Gastroesophageal sphincter (tissue), 4 donors: ENCODE measurements around the gene ZNF346. TPM values are rescaled to one million over a fixed set of nuclear protein-coding genes. Genes with fewer than 3 reads are reported as not detected.

ENCODE experiments used
- ATAC-seq: fragments of 150-250 bp; one replicate; pipeline ENCODE4 v1.9.1; 2016; ENCODE audit warnings: mild to moderate bottlenecking, moderate library complexity
- H3K27ac ChIP-seq, 4 donors: fragments of 200-600 bp; sonication (generic) in 3 of 4; 1 replicate in 3 of 4; 2 replicates in 1 of 4; pipeline ENCODE4 v1.5.1; 2016 to 2019
- H3K27me3 ChIP-seq: fragments of 200-600 bp; sonication (generic); one replicate; pipeline ENCODE4 v1.5.1; 2019
- H3K36me3 ChIP-seq, 2 donors: fragments of 200-600 bp; sonication (generic); one replicate each; pipeline ENCODE4 v1.5.1; 2019; ENCODE audit warnings: control low read depth in 1 of 2
- H3K4me1 ChIP-seq, 3 donors: fragments of 200-600 bp; sonication (generic); 1 replicate in 2 of 3; 2 replicates in 1 of 3; pipeline ENCODE4 v1.5.1; 2016 to 2019; ENCODE audit warnings: control low read depth in 2 of 3
- H3K4me3 ChIP-seq, 2 donors: fragments of 200-600 bp; sonication (generic); one replicate each; pipeline ENCODE4 v1.5.1; 2019; ENCODE audit warnings: mild to moderate bottlenecking in 1 of 2, moderate library complexity in 1 of 2
- H3K9me3 ChIP-seq, 3 donors: fragments of 200-600 bp; sonication (generic); one replicate each; pipeline ENCODE4 v1.5.1; 2017 to 2019; ENCODE audit warnings: control low read depth in 2 of 3
- EP300 ChIP-seq: sonication (generic); formaldehyde crosslinking; IDR thresholded peaks from one replicate; pipeline ENCODE4 v1.6.1; 2017; ENCODE audit warnings: antibody characterized with exemption, mild to moderate bottlenecking
- POLR2A ChIP-seq, 2 donors: fragments of 450-650 bp; IDR thresholded peaks; one replicate each; pipeline ENCODE4 v1.6.1; 2017; ENCODE audit warnings: antibody characterized with exemption in 2 of 2, mild to moderate bottlenecking in 2 of 2, moderate library complexity in 1 of 2
- POLR2AphosphoS5 ChIP-seq: sonication (generic); formaldehyde crosslinking; IDR thresholded peaks from one replicate; pipeline ENCODE4 v1.6.1; 2017; ENCODE audit warnings: antibody characterized with exemption
- WGBS, 2 donors: methylation state at CpG; one replicate each; pipeline ENCODE4 v1.1.5; 2018; ENCODE audit warnings: low coverage in 1 of 2; 5-methylcytosine and 5-hydroxymethylcytosine counted together
- total RNA-seq, 4 donors: library from RNA; depleted of rRNA; stranded (reverse); fragments of >200 nt; gene quantifications; one replicate each; pipeline ENCODE4 v1.1.0, GENCODE V29; 2016
- TF ChIP-seq, protein P1 (sequence below), 4 experiments: fragments of 200-600 bp in 2 of 4; fragments of 450-650 bp in 2 of 4; sonication (generic) in 1 of 4; IDR thresholded peaks; one replicate each; pipeline ENCODE4 v1.5.1; 2017 to 2019; ENCODE audit warnings: antibody characterized with exemption in 4 of 4, mild to moderate bottlenecking in 2 of 4, moderate library complexity in 2 of 4

ZNF346 gene
- total RNA-seq, 4 donors from 2014 or later: 12.9 to 16.9 (median 14.2) TPM

DNA sequence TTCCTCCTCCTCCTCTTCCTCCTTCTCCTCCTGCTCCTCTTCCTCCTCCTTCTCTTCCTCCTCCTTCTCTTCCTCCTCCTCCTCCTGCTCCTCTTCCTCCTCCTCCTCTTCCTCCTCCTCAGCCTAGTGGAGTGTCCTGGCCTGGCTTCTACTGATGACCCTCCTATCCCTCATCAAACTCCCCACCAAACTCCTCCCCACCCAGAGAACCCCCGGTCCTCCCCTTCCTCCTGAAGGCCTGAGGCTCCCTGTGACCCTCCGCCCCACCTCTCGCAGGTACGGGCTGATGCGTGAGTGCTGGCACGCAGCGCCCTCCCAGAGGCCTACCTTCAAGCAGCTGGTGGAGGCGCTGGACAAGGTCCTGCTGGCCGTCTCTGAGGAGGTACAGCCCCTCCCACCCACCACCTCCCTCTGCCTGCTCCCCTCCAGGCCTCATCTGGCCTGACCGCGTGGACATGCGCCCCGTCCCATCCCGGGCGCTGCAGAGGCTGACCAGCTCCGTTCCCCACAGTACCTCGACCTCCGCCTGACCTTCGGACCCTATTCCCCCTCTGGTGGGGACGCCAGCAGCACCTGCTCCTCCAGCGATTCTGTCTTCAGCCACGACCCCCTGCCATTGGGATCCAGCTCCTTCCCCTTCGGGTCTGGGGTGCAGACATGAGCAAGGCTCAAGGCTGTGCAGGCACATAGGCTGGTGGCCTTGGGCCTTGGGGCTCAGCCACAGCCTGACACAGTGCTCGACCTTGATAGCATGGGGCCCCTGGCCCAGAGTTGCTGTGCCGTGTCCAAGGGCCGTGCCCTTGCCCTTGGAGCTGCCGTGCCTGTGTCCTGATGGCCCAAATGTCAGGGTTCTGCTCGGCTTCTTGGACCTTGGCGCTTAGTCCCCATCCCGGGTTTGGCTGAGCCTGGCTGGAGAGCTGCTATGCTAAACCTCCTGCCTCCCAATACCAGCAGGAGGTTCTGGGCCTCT is 74.8 kb downstream of the ZNF346 start:
- no peak for ATAC-seq
- Histone ChIP-seq H3K9me3 (no peaks in the 10 kb centered on the region), H3K27me3 (peaks cover 18% of the 10 kb centered on the region), H3K4me1 (peaks cover 0 to 32% (median 12%) of the 10 kb centered on the region in 3 donors), H3K27ac (no peak overlapping the region), H3K36me3 (no peaks in the 10 kb centered on the region), H3K4me3 (no peak overlapping the region)
- TF ChIP-seq EP300: no peak
- TF ChIP-seq POLR2A (IDR thresholded peaks at IDR 0.05): no peak
- TF ChIP-seq, protein P1, sequence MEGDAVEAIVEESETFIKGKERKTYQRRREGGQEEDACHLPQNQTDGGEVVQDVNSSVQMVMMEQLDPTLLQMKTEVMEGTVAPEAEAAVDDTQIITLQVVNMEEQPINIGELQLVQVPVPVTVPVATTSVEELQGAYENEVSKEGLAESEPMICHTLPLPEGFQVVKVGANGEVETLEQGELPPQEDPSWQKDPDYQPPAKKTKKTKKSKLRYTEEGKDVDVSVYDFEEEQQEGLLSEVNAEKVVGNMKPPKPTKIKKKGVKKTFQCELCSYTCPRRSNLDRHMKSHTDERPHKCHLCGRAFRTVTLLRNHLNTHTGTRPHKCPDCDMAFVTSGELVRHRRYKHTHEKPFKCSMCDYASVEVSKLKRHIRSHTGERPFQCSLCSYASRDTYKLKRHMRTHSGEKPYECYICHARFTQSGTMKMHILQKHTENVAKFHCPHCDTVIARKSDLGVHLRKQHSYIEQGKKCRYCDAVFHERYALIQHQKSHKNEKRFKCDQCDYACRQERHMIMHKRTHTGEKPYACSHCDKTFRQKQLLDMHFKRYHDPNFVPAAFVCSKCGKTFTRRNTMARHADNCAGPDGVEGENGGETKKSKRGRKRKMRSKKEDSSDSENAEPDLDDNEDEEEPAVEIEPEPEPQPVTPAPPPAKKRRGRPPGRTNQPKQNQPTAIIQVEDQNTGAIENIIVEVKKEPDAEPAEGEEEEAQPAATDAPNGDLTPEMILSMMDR (IDR thresholded peaks at IDR 0.05): no peak
- 80 to 83% methylated on average over 1 of the region's 30 CpGs for WGBS, 2 donors

DNA sequence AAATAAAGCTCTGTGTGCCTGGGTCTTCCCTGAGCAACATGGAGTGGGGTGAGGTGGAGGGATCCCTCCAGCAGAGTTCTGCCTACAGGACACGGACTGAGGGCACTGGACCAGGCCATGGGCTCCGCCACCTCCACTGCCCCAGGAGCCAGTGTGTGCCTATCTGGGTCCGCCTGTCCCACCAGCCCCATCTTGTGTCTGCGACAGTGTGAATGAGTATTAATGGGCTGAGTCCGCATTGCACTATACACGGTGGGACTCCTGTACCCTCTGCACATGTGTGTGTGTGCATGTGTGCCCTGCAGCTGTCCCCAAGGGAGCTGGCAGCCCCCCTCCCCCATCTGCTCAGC is 75.6 kb downstream of the ZNF346 start:
- ATAC-seq: no peak
- H3K4me1 ChIP-seq: peaks cover 0 to 32% (median 12%) of the 10 kb centered on the region in 3 donors
- H3K9me3 ChIP-seq: no peaks in the 10 kb centered on the region
- H3K4me3 ChIP-seq: no peak overlapping the region
- no peaks in the 10 kb centered on the region for H3K36me3 ChIP-seq
- no CpG with 5 or more reads among the region's 6 CpGs for WGBS, 2 donors
- peaks cover 17% of the 10 kb centered on the region for H3K27me3 ChIP-seq
- TF ChIP-seq EP300: no peak
- TF ChIP-seq, protein P1 (IDR thresholded peaks at IDR 0.05): no peak
- TF ChIP-seq POLR2A (IDR thresholded peaks at IDR 0.05): no peak
- TF ChIP-seq POLR2AphosphoS5: no peak
- H3K27ac ChIP-seq: no peak overlapping the region

DNA sequence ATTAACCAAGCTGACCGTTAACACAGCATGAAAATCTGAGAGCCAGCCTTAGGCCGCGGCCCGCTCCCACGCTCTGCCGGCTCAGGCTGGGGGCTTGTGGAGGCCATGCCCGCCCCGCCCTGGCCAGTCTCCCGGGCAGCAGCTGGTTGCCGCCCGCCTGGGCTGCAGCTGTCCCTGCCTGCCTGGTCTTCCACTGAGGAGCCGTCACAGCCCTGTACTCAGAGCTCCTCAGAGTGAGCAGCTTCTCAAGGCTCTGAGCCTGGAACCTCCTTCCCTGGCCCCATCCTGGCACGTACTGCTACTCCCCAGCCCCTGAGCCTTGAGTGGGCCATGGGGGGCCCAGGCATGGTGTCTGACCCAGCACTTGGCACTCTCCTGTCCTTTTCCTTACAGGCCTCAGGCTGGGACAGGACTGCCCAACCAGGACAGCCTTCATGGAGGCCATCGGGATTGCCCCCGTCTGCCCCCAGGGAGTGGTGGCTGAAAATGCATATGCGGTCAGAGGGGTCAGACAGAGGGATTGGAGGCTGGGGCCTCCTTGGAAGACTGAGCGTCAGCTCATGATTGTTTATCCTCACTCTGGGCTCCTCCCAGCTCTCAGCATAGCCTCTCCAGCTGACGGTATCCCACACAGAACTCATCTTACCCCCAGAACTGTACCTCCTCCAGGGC is 76.1 kb downstream of the ZNF346 start:
- whole genome bisulfite sequencing, 2 donors: 52% methylated on average over 4 of the region's 18 CpGs; no CpG with 5 or more reads in 1 of the 2 donors
- Histone ChIP-seq H3K4me3 (no peak overlapping the region), H3K4me1 (peaks cover 0 to 30% (median 12%) of the 10 kb centered on the region in 3 donors), H3K9me3 (no peaks in the 10 kb centered on the region), H3K36me3 (no peaks in the 10 kb centered on the region), H3K27ac (no peak overlapping the region), H3K27me3 (peaks cover 22% of the 10 kb centered on the region)
- no peak for TF ChIP-seq EP300
- no peak for TF ChIP-seq POLR2A (IDR thresholded peaks at IDR 0.05)
- no peak for TF ChIP-seq POLR2AphosphoS5
- TF ChIP-seq, protein P1 (IDR thresholded peaks at IDR 0.05): no peak
- no peak for ATAC-seq

DNA sequence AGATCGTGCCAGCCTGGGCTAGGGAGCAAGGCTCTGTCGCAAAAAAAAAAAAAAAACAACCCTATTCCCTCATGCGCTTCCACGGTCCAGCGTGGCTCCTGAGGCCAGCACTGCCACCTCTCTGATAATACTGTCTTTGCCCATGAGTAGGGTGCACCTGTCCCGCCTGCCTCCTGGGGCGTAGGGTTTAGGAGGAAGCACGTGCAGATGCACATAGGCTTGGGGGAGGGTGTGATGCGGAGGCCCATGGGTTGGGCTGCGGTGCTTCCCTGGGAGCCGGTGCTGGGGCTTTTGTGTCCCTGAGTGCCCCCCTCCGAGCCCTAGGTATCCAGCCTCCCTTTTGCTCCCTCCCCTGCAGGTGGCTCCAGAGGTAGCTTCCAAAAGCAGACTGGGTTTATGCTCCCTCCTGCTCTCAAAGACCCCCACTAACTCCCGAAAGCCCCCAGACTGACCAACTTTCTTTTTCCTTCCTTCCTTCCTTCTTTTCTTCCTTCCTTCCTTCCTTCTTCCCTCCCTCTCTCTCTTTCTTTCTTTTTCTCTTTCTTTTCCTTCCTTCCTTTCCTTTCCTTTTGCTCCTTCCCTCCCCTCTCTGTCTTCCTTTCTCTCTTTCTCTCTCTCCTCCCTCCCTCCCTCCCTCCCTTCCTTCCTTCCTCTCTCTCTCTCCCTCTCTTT is 77.1 kb downstream of the ZNF346 start:
- WGBS, 2 donors: 76 to 87% methylated on average over 6 to 11 of the region's 13 CpGs
- no peak overlapping the region for H3K4me3 ChIP-seq
- no peak for ATAC-seq
- H3K27me3 ChIP-seq: peaks cover 32% of the 10 kb centered on the region
- no peaks in the 10 kb centered on the region for H3K36me3 ChIP-seq
- no peak overlapping the region for H3K27ac ChIP-seq
- peaks cover 0 to 21% (median 12%) of the 10 kb centered on the region in 3 donors for H3K4me1 ChIP-seq
- no peak for TF ChIP-seq EP300
- TF ChIP-seq POLR2AphosphoS5: no peak
- TF ChIP-seq, protein P1 (IDR thresholded peaks at IDR 0.05): no peak
- no peaks in the 10 kb centered on the region for H3K9me3 ChIP-seq
